Calu3 (cell line): ENCODE data around the gene CTIF. TPM values are rescaled to one million over a fixed set of nuclear protein-coding genes. Genes with fewer than 3 reads are reported as not detected.

Experiments
- BruUV-seq: library from RNA; stranded (reverse); fragments of 400-500 nt; replicated peaks from 2 replicates; lab custom pipeline; 2021; lab: Mats Ljungman, UMichigan
- CTCF ChIA-PET: fragments of 300-600 bp; sonication (Branson Sonifier 250); formaldehyde crosslinking; loops from one replicate; lab custom pipeline; 2022; ENCODE audit warnings: antibody characterized with exemption; lab: Charles Lee
- DNase-seq: peaks from one replicate; pipeline ENCODE4 v3.0.0; 2022
- H3K27ac Mint-ChIP-seq: one replicate; pipeline ENCODE4 v1.8.0; 2022; ENCODE audit warnings: mixed read lengths; ENCODE audit not compliant: unreplicated experiment
- H3K27me3 Mint-ChIP-seq: one replicate; pipeline ENCODE4 v1.8.0; 2022; ENCODE audit warnings: mixed read lengths; ENCODE audit not compliant: unreplicated experiment
- H3K36me3 Mint-ChIP-seq: one replicate; pipeline ENCODE4 v1.8.0; 2022; ENCODE audit warnings: mild to moderate bottlenecking, moderate library complexity, mixed read lengths; ENCODE audit not compliant: insufficient read depth, unreplicated experiment
- H3K4me1 Mint-ChIP-seq: one replicate; pipeline ENCODE4 v1.8.0; 2022; ENCODE audit warnings: mild to moderate bottlenecking, low read depth, mixed read lengths; ENCODE audit not compliant: unreplicated experiment
- H3K4me3 Mint-ChIP-seq: one replicate; pipeline ENCODE4 v1.8.0; 2022; ENCODE audit warnings: mild to moderate bottlenecking, low read depth, moderate library complexity, mixed read lengths; ENCODE audit not compliant: unreplicated experiment
- H3K9me3 Mint-ChIP-seq: one replicate; pipeline ENCODE4 v1.8.0; 2022; ENCODE audit warnings: low read depth, mixed read lengths; ENCODE audit not compliant: unreplicated experiment
- CTCF ChIP-seq: fragments of 200-600 bp; IDR thresholded peaks from one replicate; pipeline ENCODE4 v1.8.0; 2022; ENCODE audit warnings: antibody characterized with exemption; ENCODE audit not compliant: unreplicated experiment
- intact Hi-C: fragments of 100-400 bp; cut with micrococcal nuclease; formaldehyde crosslinking; loops from one replicate; pipeline ENCODE4 v1.10.0; 2022; ENCODE audit not compliant: unreplicated experiment
- total RNA-seq: library from RNA; stranded (reverse); gene quantifications from 2 replicates; pipeline ENCODE4 v1.2.3, GENCODE V29; 2022

The CTIF gene
- total RNA-seq, 1 experiment from 2014 or later, result 40.8 TPM

DNA sequence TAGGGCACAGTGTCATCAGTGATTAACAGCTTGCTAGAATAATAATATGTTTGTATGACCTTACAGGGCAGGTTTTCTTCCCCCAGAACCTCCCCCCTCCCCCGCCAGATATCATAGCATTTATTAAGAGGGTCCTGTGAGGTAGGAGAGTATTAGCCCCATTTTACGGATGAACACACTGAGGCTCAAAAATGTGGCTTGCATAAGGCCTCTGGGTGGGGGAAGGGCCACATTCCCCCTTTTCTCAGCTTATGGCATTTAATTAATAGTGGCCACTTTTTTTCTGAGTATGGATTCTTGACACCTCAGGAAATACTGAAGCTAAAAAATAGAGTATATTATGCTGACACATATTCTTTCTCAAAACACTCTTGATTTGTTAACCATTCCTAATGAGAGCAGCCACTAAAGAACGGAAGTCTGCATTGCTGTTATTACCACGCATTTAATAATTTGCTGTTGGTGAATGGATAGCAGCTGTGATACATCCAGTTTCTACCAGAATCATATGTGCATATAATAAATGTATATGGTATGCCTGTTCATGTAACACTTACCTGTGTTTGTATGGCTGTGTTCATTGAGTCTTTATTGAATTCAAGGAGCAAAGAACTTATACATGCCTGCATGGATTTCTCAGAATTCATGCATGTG lies 3.0 kb downstream of the CTIF start:
- intact Hi-C loops, result loop anchor here (2.0 to 5.0 kb wide), 2 partner anchors 65 to 120 kb away; no protein-coding TSS in a partner anchor
- peak overlapping the region; percentile 97 for H3K4me3 Mint-ChIP-seq
- no peak for TF ChIP-seq CTCF
- no peaks in the 10 kb centered on the region for H3K9me3 Mint-ChIP-seq
- H3K4me1 Mint-ChIP-seq, result peaks cover 10% of the 10 kb centered on the region
- no TSS peak for BruUV-seq
- CTCF ChIA-PET, result no interaction called here
- H3K27me3 Mint-ChIP-seq, result no peaks in the 10 kb centered on the region
- H3K36me3 Mint-ChIP-seq, result peaks cover 33% of the 10 kb centered on the region
- no peak overlapping the region for H3K27ac Mint-ChIP-seq
- no peak for DNase-seq

- no peak overlapping the region for H3K27ac Mint-ChIP-seq
- CTCF ChIA-PET, result no interaction called here
Measured at GRCh38 chr18:48542513-48543181, 3.8 kb downstream of the CTIF start.

GRCh38 chr18:48543228-48543627 lies 4.4 kb downstream of the CTIF start:
- Mint-ChIP-seq H3K27me3 (no peaks in the 10 kb centered on the region), H3K9me3 (no peaks in the 10 kb centered on the region), H3K27ac (no peak overlapping the region), H3K4me3 (no peak overlapping the region), H3K4me1 (peaks cover 19% of the 10 kb centered on the region), H3K36me3 (peaks cover 33% of the 10 kb centered on the region)
- BruUV-seq, result no TSS peak
- intact Hi-C loops, result loop anchor here (5.0 kb wide), 1 partner anchor 119 kb away; no protein-coding TSS in a partner anchor
- TF ChIP-seq CTCF, result no peak
- CTCF ChIA-PET, result no interaction called here
- peak; percentile 31 for DNase-seq

More at GRCh38 chr18:48542513-48543181, 3.8 kb downstream of the CTIF start:
- Mint-ChIP-seq H3K4me3 (no peak overlapping the region), H3K27me3 (no peaks in the 10 kb centered on the region), H3K9me3 (no peaks in the 10 kb centered on the region), H3K36me3 (peaks cover 33% of the 10 kb centered on the region), H3K4me1 (peaks cover 13% of the 10 kb centered on the region)
- TF ChIP-seq CTCF, result no peak
- intact Hi-C loops, result loop anchor here (5.0 kb wide), 1 partner anchor 120 kb away; no protein-coding TSS in a partner anchor
- DNase-seq, result peak; percentile 17
- BruUV-seq, result no TSS peak

DNA sequence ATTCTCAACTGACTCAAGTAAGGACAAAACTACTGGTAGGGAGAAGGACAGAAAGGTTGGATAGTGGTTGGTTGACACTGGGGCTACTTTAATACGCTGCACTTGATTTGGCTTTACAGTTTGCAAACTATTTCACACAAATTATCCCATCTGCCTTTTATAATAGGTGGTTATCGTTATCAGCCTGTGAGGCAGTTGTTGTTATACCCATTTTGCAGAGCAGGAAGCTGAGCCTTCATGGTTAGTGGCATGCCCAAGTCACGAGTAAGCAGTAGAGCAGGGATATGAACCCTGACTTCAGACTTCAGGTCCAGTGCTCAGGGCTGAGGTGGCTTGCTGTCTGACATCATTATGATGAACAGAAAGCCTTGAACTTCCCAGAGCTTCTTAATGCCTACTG lies 5.3 kb downstream of the CTIF start:
- CTCF ChIA-PET, result no interaction called here

More for the DNA sequence above, 5.3 kb downstream of the CTIF start:
- Mint-ChIP-seq H3K4me3 (no peak overlapping the region), H3K9me3 (no peaks in the 10 kb centered on the region), H3K27me3 (no peaks in the 10 kb centered on the region), H3K4me1 (peaks cover 27% of the 10 kb centered on the region), H3K36me3 (peaks cover 25% of the 10 kb centered on the region), H3K27ac (no peak overlapping the region)
- BruUV-seq, result no TSS peak
- intact Hi-C loops, result loop anchor here (5.0 kb wide), 1 partner anchor 118 kb away; no protein-coding TSS in a partner anchor
- no peak for TF ChIP-seq CTCF
- DNase-seq, result no peak
